ENCODE results near the gene FASTK.
"Not testable (repeated sequence)": the region's sequence is repeated elsewhere in the genome, so short reads cannot be mapped to it uniquely, and the experiment has no call there.

Gene FASTK

DNA sequence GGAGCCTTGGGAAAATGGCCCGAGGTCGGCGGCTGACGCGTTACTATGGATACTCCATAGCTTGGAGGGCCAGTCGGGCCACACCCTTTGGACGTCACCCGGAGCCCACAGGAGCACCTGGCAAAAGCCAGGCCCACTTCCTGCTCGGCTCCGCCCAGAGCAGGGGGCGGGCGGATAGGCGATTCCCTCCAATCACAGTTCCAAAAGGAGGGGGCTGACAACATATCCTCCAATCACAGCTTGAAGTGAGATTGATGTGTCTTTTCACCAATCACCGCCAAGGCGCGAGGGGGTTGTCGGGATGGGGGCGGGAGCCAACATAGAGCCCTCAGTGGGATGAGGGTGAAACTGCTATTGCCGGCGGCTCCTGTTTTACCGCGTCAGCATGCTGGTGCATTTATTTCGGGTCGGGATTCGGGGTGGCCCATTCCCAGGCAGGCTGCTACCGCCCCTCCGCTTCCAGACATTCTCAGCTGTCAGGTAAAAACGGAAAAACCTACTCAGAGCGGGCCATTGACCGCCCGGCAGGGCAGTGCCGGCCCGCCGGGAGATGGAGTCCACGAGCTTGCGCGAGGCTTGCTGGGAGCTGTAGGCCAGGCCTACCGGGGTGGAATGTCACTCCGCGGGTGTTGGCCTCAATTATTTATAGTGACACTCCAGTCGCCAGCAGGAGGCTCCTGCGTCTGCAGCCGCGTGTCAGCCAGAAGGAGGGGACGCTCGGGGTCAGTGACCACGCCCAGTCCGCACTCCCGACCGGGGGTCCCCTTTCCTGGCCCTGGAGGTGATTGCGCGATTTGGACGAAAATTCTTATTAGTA, 52.3 kb downstream of the FASTK start, which contains the start of gene ABCB8:
TSS of gene ABCB8 (plus strand) at position 320 of the 817 bp plus-strand sequence. CDS start at position 386, 66 bp downstream.
- Histone ChIP-seq H3K27me3 (ENCODE audit: control insufficient read depth in 5 of 5, insufficient read depth in 4 of 5, low read length in 5 of 5) (peaks cover 0 to 5% (median 0%) of the 10 kb centered on the region in 5 donors), H3K9ac (ENCODE audit: low read length in 5 of 5) (peak within 1 kb of the TSS in 4 of 5 donors; percentile 54 to 78 (median 68)), H3K4me1 (ENCODE audit: control insufficient read depth in 5 of 5, insufficient read depth in 5 of 5, low read length in 5 of 5) (peaks cover 0 to 19% (median 12%) of the 10 kb centered on the region in 5 donors), H3K36me3 (ENCODE audit: control insufficient read depth in 5 of 5, insufficient read depth in 5 of 5, low read length in 5 of 5) (peaks cover 0 to 21% (median 6%) of the 10 kb centered on the region in 5 donors), H3K27ac (ENCODE audit: low read depth, low read length) (peak within 1 kb of the TSS; percentile 72), H3K4me3 (ENCODE audit: low read depth in 1 of 5, low read length in 5 of 5) (peak within 1 kb of the TSS; percentile 83 to 93 (median 90)), H3K9me3 (ENCODE audit: control insufficient read depth in 5 of 5, low read length in 5 of 5) (no peaks in the 10 kb centered on the region)

DNA sequence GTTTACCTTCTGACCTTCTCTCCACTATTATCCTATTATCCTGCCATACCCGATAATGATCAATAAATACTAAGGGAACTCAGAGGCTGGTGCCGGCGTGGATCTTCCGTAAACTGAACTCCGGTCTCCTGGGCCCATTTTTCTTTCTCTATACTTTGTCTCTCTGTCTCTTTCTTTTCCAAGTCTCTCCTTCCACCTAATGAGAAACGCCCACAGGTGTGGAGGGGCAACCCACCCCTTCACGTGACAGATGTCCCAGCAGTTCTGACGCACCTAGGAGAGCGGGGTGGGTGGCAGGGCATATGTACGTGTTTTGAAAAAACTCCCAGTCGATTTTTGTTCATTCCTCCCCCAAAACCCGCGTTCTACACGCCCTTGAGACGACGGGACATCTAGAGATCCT, 52.9 kb downstream of the FASTK start:
- Histone ChIP-seq H3K4me3 (ENCODE audit: low read depth in 1 of 5, low read length in 5 of 5) (peak overlapping the region; percentile 67 to 93 (median 90)), H3K9ac (ENCODE audit: low read length in 5 of 5) (peak overlapping the region in 2 of 5 donors; percentile 33 to 54), H3K4me1 (ENCODE audit: control insufficient read depth in 5 of 5, insufficient read depth in 5 of 5, low read length in 5 of 5) (peaks cover 0 to 19% (median 12%) of the 10 kb centered on the region in 5 donors), H3K36me3 (ENCODE audit: control insufficient read depth in 5 of 5, insufficient read depth in 5 of 5, low read length in 5 of 5) (peaks cover 0 to 15% (median under 1%) of the 10 kb centered on the region in 5 donors)
- not testable (repeated sequence) for H3K27ac ChIP-seq (ENCODE audit: low read depth, low read length); H3K9me3 ChIP-seq (ENCODE audit: control insufficient read depth in 5 of 5, low read length in 5 of 5); H3K27me3 ChIP-seq (ENCODE audit: control insufficient read depth in 5 of 5, insufficient read depth in 4 of 5, low read length in 5 of 5)

DNA sequence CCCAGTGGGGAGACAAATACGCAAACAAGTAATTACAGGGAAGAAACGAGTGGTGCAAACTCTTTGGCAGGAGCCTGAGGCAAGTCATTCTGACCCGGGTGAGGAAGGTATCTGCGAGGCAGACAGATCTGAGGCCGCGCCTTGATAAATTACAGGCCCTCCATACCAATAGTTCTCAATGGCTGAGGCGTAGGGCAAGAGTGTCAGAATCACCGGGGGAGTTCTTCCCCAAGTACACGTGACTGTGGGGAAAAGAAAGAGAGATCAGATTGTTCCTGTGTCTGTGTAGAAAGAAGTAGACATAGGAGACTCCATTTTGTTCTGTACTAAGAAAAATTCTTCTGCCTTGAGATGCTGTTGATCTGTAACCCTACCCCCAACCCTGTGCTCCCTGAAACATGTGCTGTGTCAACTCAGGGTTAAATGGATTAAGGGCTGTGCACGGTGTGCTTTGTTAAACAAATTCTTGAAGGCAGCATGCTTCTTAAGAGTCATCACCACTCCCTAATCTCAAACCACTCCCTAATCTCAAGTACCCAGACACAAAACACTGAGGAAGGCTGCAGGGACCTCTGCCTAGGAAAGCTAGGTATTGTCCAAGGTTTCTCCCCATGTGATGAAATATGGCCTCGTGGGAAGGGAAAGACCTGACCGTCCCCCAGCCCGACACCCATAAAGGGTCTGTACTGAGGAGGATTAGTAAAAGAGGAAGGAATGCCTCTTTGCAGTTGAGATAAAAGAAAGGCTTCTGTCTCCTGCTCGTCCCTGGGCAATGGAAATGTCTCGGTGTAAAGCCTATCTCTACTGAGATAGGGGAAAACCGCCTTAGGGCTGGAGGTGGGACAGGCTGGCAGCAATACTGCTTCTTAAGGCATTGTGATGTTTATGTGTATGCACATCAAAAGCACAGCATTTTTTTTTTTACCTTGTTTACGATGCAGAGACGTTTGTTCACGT, 53.6 kb downstream of the FASTK start:
- not testable (repeated sequence) for H3K27me3 ChIP-seq (ENCODE audit: control insufficient read depth in 5 of 5, insufficient read depth in 4 of 5, low read length in 5 of 5); H3K27ac ChIP-seq (ENCODE audit: low read depth, low read length); H3K9ac ChIP-seq (ENCODE audit: low read length in 5 of 5); H3K9me3 ChIP-seq (ENCODE audit: control insufficient read depth in 5 of 5, low read length in 5 of 5)
- Histone ChIP-seq H3K36me3 (ENCODE audit: control insufficient read depth in 5 of 5, insufficient read depth in 5 of 5, low read length in 5 of 5) (peaks cover 0 to 11% (median 0%) of the 10 kb centered on the region in 5 donors), H3K4me1 (ENCODE audit: control insufficient read depth in 5 of 5, insufficient read depth in 5 of 5, low read length in 5 of 5) (peaks cover 0 to 19% (median 12%) of the 10 kb centered on the region in 5 donors), H3K4me3 (ENCODE audit: low read depth in 1 of 5, low read length in 5 of 5) (peak overlapping the region in 3 of 5 donors; percentile 84 to 93 (median 90))
